VCaP (cell line): ENCODE results near the gene NFU1.

Experiments used
- H3K27ac ChIP-seq: fragments of 450-650 bp; 2 replicates; pipeline ENCODE4 v1.5.1; 2017
- TF ChIP-seq, protein P1 (sequence below): fragments of 450-650 bp; conservative IDR thresholded peaks from 2 replicates; pipeline ENCODE4 v1.5.1; 2017; ENCODE audit warnings: mild to moderate bottlenecking, moderate library complexity

NFU1 gene

DNA sequence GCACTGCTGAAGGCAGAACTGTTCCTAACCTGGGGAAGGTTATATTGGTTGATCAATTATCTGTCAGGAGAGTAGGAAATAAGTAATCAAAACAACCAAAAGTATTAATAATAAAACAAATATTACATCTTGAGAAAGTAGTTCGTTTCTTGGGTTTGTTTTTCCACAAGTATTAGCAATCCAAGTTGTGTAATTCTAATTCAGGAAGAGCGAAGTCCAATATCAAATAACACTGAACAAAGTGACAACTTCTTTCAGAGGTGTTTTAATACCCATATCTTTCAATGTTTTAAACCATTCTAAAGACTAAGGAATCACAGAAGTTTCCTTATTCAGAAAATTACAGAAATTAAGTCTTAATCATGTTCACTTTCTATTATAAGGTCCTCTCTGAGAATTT lies 34.6 kb upstream of the NFU1 start:
- H3K27ac ChIP-seq = no peak overlapping the region
- TF ChIP-seq, protein P1, sequence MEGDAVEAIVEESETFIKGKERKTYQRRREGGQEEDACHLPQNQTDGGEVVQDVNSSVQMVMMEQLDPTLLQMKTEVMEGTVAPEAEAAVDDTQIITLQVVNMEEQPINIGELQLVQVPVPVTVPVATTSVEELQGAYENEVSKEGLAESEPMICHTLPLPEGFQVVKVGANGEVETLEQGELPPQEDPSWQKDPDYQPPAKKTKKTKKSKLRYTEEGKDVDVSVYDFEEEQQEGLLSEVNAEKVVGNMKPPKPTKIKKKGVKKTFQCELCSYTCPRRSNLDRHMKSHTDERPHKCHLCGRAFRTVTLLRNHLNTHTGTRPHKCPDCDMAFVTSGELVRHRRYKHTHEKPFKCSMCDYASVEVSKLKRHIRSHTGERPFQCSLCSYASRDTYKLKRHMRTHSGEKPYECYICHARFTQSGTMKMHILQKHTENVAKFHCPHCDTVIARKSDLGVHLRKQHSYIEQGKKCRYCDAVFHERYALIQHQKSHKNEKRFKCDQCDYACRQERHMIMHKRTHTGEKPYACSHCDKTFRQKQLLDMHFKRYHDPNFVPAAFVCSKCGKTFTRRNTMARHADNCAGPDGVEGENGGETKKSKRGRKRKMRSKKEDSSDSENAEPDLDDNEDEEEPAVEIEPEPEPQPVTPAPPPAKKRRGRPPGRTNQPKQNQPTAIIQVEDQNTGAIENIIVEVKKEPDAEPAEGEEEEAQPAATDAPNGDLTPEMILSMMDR = no peak

DNA sequence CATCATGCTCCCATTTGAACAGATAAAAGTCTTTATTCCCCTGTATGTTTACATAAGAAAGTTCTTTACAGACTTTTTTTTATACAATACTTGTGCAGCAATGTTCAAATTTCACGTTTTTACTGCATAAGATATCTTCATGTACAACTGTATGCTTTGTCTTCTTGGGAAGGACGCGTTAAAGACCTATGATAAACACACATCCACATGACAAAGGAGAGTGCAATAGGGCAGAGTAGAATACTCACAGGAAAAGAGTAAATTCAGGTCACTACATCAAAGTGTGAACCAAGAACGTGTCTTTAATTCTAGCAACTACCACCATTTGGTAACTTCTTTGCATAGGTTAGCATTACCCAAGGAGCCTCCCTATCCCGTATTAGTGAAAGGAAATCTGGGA lies 33.7 kb upstream of the NFU1 start:
- TF ChIP-seq, protein P1 = no peak
- no peak overlapping the region for H3K27ac ChIP-seq

DNA sequence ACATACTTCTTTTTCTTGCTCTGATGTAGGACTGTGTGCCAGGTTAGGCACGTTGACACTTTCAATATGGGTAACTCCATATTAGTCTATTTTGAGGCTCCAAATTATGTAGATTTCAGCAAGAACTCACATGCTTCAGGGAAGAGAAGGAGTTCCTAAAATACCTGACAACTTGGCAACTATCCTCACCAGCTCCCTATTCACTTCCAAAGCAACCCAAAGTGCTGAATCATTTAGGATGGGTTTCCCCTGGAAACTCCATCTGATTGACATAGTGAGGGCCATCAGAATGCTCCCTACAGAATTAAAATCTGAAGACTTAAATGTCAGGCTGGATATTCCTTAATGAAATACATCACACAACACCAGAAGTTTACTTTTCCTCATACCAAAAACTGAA lies 32.5 kb upstream of the NFU1 start:
- TF ChIP-seq, protein P1 = no peak

DNA sequence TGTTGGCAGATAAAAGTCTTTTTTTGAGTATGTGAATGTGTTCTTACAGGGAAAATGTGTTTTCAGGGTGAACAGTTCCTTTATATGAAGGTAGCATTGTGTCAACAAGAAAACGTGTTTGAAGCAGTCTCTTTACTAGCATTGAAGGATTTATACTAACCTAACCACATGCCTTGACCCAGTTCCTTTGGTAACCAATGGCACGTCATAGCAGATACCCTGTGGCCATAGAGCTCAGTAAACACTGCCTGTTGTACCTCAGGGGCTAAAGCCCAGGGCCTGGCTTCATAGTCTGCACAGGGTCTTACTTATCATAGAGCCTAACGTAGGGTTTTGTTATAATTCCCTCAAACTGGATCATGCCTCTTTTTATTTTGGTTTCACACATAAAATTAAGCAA lies 32.1 kb upstream of the NFU1 start:
- no peak overlapping the region for H3K27ac ChIP-seq
- TF ChIP-seq, protein P1 = no peak

More for the DNA sequence above, 32.5 kb upstream of the NFU1 start:
- no peak overlapping the region for H3K27ac ChIP-seq

DNA sequence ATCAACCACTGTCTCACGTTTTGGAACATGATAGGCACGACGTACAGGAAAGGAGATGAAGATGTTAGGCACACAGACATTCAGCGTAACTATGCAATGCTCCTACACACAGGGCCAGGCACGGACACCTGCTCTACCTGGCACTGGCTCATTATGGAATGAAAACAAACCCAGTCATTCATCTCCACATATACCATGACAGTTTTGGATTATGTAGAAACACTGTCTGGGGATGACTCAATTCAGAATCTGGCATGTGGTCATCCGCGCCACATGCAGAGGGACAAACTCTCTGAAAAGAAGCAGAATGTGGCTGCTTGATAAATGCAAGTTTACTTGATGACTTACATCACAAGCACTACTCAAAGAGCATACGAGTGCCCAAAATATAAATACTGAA lies 29.5 kb upstream of the NFU1 start:
- TF ChIP-seq, protein P1 = no peak
- H3K27ac ChIP-seq = no peak overlapping the region

DNA sequence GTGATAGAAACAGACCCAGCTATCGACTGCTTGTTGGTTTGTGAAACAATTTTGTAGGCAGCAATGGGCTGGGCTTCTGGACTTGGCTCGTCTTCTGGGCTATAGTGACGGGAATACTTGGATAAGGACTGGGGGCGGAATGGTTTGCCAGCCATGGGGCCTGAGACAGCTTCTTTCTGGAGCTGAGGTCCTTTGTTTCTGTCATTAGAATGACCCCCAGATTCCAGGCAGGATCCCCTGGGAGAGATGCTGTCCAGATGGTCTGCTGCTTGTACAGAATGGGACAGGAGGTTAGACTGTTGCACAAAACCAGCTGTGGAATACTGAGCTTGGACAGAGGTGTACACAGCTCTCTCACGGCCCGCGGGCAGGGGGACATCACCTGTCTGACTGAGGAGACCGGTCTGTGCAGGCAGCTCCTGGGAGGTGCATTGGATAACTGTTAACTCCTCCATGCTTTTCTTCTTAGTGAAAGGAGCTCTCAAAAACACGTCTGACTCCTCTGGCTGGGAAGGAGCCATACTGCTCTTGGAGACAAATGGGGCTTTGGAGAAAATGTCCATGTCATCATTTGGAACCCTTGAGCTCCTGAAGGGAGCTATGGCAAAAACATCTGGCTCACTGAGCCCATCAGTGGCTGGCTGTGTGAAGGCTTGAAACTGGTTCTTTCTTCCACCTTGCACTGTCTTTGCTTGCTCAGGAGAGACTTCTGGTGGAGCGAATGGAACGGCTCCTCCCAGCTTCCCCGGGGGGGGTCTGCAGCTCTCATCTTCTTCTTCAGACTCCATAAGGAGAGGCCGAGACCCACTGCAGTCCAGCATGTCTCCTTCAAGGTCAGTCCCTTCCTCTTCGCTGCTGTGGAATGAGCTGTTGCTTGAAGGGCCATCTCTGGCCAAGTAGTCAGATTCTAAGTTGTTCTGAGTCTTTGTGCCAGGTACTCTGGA lies 28.6 kb upstream of the NFU1 start:
- TF ChIP-seq, protein P1 = no peak
- H3K27ac ChIP-seq = no peak overlapping the region

DNA sequence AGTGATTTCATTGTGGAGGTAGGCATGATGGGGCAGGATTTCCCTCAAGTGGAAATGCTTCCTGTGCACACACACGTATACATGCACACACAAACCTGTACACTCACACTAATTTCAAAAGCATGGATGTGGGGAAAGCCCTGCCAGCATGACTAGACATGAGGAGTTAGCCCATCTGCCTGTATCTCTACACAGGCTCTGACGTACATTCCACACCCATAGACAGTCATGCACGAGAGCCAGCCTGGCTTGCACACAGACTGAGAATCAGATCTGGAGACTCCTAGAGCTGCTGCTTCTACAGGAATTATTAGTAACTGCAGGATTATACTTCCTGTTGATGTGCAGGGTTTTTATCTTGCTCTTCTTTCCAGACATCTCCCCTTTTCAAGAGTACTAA lies 27.3 kb upstream of the NFU1 start:
- peak overlapping the region; percentile 35; the same call in 1 of the 2 replicates for H3K27ac ChIP-seq
- TF ChIP-seq, protein P1 = no peak
